PC-9 (cell line): ENCODE data around the gene ANTXR2.

Source experiments
- EZH2 ChIP-seq: fragments of 200-600 bp; sonication (generic); IDR thresholded peaks from 2 replicates; pipeline ENCODE4 v1.8.0; 2017; ENCODE audit warnings: antibody characterized with exemption, low read depth
- TF ChIP-seq, protein P1 (sequence below): fragments of 200-600 bp; sonication (generic); conservative IDR thresholded peaks from 2 replicates; pipeline ENCODE4 v1.6.1; 2017; ENCODE audit warnings: mixed run types, antibody characterized with exemption, mild to moderate bottlenecking, moderate library complexity

DNA sequence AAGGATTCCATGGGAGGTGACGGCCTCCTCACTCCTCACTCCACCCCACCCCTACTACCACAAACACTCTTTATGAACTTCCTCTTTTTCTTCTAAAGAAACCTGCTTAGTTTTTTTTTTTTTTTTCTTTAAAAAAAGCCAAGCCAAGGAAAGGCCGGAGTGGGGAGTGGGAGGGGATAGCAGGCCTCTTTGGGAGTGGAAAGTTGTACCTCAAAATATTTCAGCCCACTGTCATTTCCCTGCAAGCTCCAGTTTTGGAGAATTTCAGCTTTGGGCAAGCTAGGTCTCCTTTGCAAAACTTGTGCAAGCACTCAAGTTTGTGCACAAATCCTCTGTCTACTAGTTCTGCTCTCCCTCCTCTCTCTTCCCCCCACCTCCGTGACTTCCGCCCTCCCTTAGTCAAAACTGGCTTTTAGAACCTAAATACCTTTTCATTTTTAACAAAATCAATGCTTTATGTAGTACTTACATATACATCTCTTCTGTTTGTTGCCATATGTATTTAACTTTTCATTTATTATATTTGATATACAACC lies 512 bp upstream of the ANTXR2 start:
- TF ChIP-seq, protein P1, sequence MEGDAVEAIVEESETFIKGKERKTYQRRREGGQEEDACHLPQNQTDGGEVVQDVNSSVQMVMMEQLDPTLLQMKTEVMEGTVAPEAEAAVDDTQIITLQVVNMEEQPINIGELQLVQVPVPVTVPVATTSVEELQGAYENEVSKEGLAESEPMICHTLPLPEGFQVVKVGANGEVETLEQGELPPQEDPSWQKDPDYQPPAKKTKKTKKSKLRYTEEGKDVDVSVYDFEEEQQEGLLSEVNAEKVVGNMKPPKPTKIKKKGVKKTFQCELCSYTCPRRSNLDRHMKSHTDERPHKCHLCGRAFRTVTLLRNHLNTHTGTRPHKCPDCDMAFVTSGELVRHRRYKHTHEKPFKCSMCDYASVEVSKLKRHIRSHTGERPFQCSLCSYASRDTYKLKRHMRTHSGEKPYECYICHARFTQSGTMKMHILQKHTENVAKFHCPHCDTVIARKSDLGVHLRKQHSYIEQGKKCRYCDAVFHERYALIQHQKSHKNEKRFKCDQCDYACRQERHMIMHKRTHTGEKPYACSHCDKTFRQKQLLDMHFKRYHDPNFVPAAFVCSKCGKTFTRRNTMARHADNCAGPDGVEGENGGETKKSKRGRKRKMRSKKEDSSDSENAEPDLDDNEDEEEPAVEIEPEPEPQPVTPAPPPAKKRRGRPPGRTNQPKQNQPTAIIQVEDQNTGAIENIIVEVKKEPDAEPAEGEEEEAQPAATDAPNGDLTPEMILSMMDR: no peak
- TF ChIP-seq EZH2: no peak
